Heart left ventricle (tissue), 16 donors: ENCODE data around the gene CLEC18A. TPM values are rescaled to one million over a fixed set of nuclear protein-coding genes. Genes with fewer than 3 reads are reported as not detected.
A peak's percentile ranks its signal among the peaks of the same experiment; 100 is the strongest.
"Not testable (repeated sequence)": the region's sequence is repeated elsewhere in the genome, so short reads cannot be mapped to it uniquely, and the experiment has no call there.

Source experiments
- ATAC-seq, 4 donors: fragments of 200-7000 bp; cut with Tn5 transposase; one replicate each; pipeline ENCODE4 v1.9.1; 2020 to 2022; ENCODE audit warnings: moderate library complexity in 4 of 4, mild to moderate bottlenecking in 3 of 4, moderate number of reproducible peaks in 1 of 4
- DNase-seq, 5 donors: peaks; one replicate each; pipeline ENCODE4 v3.0.0-alpha.2; 2020
- H3K27ac ChIP-seq, 12 donors: fragments of 200-600 bp; sonication (generic) in 4 of 12; one replicate each; pipeline versions ENCODE4 v1.5.0 to v1.8.0; 2016 to 2022; ENCODE audit warnings: mild to moderate bottlenecking in 2 of 12
- H3K27me3 ChIP-seq, 9 donors: fragments of 200-600 bp; sonication (generic) in 2 of 9; one replicate each; pipeline versions ENCODE4 v1.5.1 to v1.8.0; 2016 to 2022; ENCODE audit warnings: mild to moderate bottlenecking in 3 of 9
- H3K36me3 ChIP-seq, 9 donors: fragments of 200-600 bp; sonication (generic) in 2 of 9; one replicate each; pipeline versions ENCODE4 v1.5.0 to v1.8.0; 2018 to 2022; ENCODE audit warnings: mild to moderate bottlenecking in 2 of 9
- H3K4me1 ChIP-seq, 12 donors: fragments of 200-600 bp; sonication (generic) in 4 of 12; one replicate each; pipeline versions ENCODE4 v1.5.0 to v1.8.0; 2016 to 2022; ENCODE audit warnings: mild to moderate bottlenecking in 3 of 12
- H3K4me3 ChIP-seq, 12 donors: fragments of 200-600 bp; sonication (generic) in 4 of 12; one replicate each; pipeline versions ENCODE4 v1.5.0 to v1.8.0; 2017 to 2022; ENCODE audit warnings: mild to moderate bottlenecking in 9 of 12, moderate library complexity in 4 of 12
- H3K9me3 ChIP-seq, 12 donors: fragments of 200-600 bp; sonication (generic) in 4 of 12; one replicate each; pipeline versions ENCODE4 v1.5.0 to v1.8.0; 2016 to 2022; ENCODE audit warnings: mild to moderate bottlenecking in 1 of 12
- POLR2A ChIP-seq, 2 donors: fragments of 450-650 bp; IDR thresholded peaks; one replicate each; pipeline ENCODE4 v1.6.1; 2017; ENCODE audit warnings: antibody characterized with exemption in 2 of 2, mild to moderate bottlenecking in 2 of 2, moderate library complexity in 2 of 2
- WGBS, 4 donors: extraction: QIAGEN DNeasy Blood & Tissue Kit in 2 of 4; methylation state at CpG; one replicate each; pipeline versions ENCODE4 v1.1.5 to v1.1.7; 2013 to 2018; 5-methylcytosine and 5-hydroxymethylcytosine counted together
- intact Hi-C, 10 donors: fragments of 100-400 bp; cut with DNase I; formaldehyde crosslinking; loops; one replicate each; pipeline versions ENCODE4 v1.11.1 to v1.14.2; 2022
- long read RNA-seq, 3 donors: library from polyadenylated mRNA; unstranded; transcript quantifications; one replicate each; pipeline ENCODE4 v2.0.0, GENCODE V29; 2020 to 2021
- polyA plus RNA-seq, 2 donors: library from polyadenylated mRNA; stranded (reverse); fragments of 200-250 nt; gene quantifications; one replicate each; pipeline ENCODE4 v1.2.3, GENCODE V29; 2013
- total RNA-seq, 9 donors: library from RNA; depleted of rRNA in 2 of 9; stranded (reverse); fragments of >200 nt in 2 of 9; fragmentation: NEBNext Ultra II Directional in 3 of 9; extraction: Animal tissue kit (Norgen Biotek cat#: 25700) in 3 of 9; gene quantifications; one replicate each; pipeline versions ENCODE4 v1.1.0 to v1.2.4, GENCODE V29; 2016 to 2023
- TF ChIP-seq, protein P1 (sequence below), 12 donors: fragments of 200-600 bp; sonication (generic) in 4 of 12; IDR thresholded peaks; one replicate each; pipeline versions ENCODE4 v1.5.0 to v1.8.0; 2018 to 2022; ENCODE audit warnings: antibody characterized with exemption in 12 of 12, mild to moderate bottlenecking in 5 of 12
- donor health status: ischemic (EF 13 %, LVEDD 7.1; RV severe dilation, severe dysfunction).
- donor health status: healthy with polysubstance abuse.
- donor health status: DM: no; HTN: yes; CAD: no.
- donor health status: DM: no; HTN: no; CAD: no.
- donor health status: ischemic (EF 25% LVEDD 6.9; RV normal size, moderate dysfunction).
- donor health status: ischemic (EF 25% LVEDD 5.7; RV mildly dilated, moderate dysfunction).
- donor health status: healthy.
- donor health status: DM: yes; HTN: yes; CAD: no.
- donor health status: ischemic (EF 35%, LVEDD 5.7; RV mildly dilated, moderate dysfunction).
- donor health status: nonischemic (EF 11% LVEDD 7.7; RV severe dilation, severe dysfunction).
- donor health status: DM: yes; HTN: yes; CAD: no.
- donor health status: PGD.
- donor health status: ischemic (EF 29% LVEDD 5.4; RV normal size, mild dysfunction).
- donor health status: nonischemic (EF 23%, LVEDD 6.1; RV moderate dilation, normal function).

CLEC18A gene
- total RNA-seq, result 1 to 10 TPM in 1 of 9 donors, under 1 TPM in 3, not detected in 5; 0.09 to 1.1 (median 0.17) TPM
- under 1 TPM; 0.08 to 0.10 TPM for polyA plus RNA-seq
- long read RNA-seq, donor 1, result 0 reads
- long read RNA-seq, donor 2, partial matches to known transcripts, result 1 of 1 reads
- long read RNA-seq, donor 2, other reads (novel, unspliced or antisense), result 0 of 1 reads
- long read RNA-seq, donor 3, result 0 reads

DNA sequence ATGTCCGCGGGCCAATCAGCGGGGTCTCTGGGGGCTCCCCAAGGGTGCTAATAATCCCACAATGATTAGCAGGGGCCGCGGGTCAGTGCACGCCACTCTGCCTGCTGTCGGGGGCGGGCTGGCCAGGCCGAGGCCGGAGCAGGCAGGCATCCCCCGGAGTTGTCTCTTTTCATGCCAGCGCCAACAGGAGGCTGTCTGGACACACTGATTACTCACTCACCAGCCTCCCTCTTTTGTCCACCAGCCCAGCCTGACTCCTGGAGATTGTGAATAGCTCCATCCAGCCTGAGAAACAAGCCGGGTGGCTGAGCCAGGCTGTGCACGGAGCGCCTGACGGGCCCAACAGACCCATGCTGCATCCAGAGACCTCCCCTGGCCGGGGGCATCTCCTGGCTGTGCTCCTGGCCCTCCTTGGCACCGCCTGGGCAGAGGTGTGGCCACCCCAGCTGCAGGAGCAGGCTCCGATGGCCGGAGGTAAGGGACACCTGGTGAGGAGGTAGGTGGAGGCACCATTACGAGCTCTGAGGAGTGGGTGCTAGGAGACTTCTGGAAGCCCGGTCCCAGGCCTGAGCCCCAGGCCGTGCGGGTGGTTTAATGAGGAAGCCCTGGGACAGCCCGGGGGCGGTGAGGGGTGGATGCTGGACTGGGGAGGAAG is at the start of gene CLEC18A:
Gene CLEC18A, plus strand, starts transcription at position 318 of the 655 bp plus-strand sequence. Its CDS starts 33 bp downstream, at position 351.
- peak in 1 of 5 donors; percentile 10 for DNase-seq

DNA sequence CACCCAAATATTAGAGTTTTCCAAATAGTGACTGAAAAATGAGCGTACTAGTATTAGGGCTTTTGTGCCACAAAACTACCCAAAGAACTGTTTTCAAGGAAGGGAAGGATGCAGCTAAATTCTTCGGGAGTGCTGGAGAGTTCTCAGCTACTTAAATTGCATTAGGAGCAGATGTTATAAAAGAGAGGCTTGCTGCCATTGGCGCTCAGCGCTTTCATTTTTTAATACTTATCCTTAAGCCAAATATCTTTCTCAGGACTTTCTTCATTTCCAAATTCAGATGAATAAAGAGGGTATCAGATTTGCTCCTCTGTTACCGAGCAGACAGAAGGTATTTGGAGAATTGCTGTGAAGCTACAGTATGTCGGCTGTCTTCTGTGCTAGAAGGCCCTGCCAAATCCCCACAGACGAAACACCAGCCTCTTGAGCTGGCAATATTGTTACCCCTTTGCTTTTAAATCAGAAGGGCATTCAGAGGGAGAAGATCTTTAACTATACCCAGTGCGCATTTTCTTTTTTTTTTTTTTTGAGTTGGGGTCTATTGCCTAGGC is 47.2 kb upstream of the CLEC18A start:
- H3K9me3 ChIP-seq, result no peaks in the 10 kb centered on the region
- intact Hi-C loops, result no loop called here
- no peak overlapping the region for H3K27ac ChIP-seq
- TF ChIP-seq, protein P1, sequence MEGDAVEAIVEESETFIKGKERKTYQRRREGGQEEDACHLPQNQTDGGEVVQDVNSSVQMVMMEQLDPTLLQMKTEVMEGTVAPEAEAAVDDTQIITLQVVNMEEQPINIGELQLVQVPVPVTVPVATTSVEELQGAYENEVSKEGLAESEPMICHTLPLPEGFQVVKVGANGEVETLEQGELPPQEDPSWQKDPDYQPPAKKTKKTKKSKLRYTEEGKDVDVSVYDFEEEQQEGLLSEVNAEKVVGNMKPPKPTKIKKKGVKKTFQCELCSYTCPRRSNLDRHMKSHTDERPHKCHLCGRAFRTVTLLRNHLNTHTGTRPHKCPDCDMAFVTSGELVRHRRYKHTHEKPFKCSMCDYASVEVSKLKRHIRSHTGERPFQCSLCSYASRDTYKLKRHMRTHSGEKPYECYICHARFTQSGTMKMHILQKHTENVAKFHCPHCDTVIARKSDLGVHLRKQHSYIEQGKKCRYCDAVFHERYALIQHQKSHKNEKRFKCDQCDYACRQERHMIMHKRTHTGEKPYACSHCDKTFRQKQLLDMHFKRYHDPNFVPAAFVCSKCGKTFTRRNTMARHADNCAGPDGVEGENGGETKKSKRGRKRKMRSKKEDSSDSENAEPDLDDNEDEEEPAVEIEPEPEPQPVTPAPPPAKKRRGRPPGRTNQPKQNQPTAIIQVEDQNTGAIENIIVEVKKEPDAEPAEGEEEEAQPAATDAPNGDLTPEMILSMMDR (IDR thresholded peaks at IDR 0.05), result no peak
- TF ChIP-seq POLR2A (IDR thresholded peaks at IDR 0.05), result no peak
- peaks cover 0 to 25% (median 5%) of the 10 kb centered on the region in 9 donors for H3K36me3 ChIP-seq
- ATAC-seq (no peak), DNase-seq (no peak)
- H3K4me3 ChIP-seq, result no peak overlapping the region
- H3K4me1 ChIP-seq, result no peaks in the 10 kb centered on the region
- WGBS, 4 donors, result 93 to 95% (median 93%) methylated on average over 8 of the region's 8 CpGs
- H3K27me3 ChIP-seq, result no peaks in the 10 kb centered on the region

More for the DNA sequence above, at the start of gene CLEC18A:
- intact Hi-C loops, H3K9me3 ChIP-seq, H3K27ac ChIP-seq, H3K4me3 ChIP-seq, H3K36me3 ChIP-seq, H3K4me1 ChIP-seq, H3K27me3 ChIP-seq: not testable (repeated sequence)
- whole genome bisulfite sequencing, 4 donors, result 65 to 73% methylated on average over 9 to 12 of the region's 26 CpGs; no CpG with 5 or more reads in 2 of the 4 donors
- ATAC-seq, result peak; percentile 11 to 43 (median 27)

DNA sequence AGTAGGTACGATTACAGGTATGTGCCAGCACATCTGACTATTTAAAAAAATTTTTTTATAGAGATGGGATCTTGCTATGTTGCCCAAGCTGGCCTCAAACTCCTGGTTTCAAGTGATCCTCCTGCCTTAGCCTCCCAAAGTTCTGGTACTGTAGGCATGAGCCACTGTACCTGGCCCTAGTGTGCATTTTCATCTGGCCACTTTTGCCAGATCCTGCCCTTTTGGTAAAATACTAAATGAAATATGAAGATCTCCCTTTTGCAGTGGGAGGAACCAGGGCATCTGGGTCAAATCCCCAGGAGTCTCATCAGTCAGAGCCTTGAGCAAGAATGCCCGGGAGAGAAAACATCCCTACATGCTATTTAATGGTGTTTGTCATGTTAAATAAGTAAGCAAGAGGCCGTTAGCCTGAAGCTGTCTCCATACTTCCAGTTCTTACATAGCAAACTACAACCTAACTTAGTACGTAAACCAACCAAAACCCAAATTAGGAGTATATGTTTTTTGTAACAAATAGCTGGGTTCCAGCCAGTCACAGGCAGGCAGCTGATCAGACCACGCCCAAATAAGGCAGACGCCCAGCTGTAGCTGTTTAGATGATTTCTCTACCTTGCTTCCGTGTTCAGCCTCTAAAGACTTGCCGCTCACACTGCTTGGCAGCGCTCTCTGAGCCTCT is 46.5 kb upstream of the CLEC18A start:
- Histone ChIP-seq H3K27ac (no peak overlapping the region), H3K9me3 (no peaks in the 10 kb centered on the region), H3K27me3 (no peaks in the 10 kb centered on the region), H3K4me1 (no peaks in the 10 kb centered on the region), H3K4me3 (no peak overlapping the region), H3K36me3 (peaks cover 0 to 32% (median 8%) of the 10 kb centered on the region in 9 donors)
- TF ChIP-seq, protein P1 (IDR thresholded peaks at IDR 0.05), result no peak
- no peak for TF ChIP-seq POLR2A (IDR thresholded peaks at IDR 0.05)
- ATAC-seq (no peak), DNase-seq (no peak)
- 89 to 92% (median 91%) methylated on average over 9 of the region's 9 CpGs for WGBS, 4 donors
- intact Hi-C loops, result loop anchor here in 1 of 10 donors (5.0 kb wide), 1 partner anchor 32 kb away; no protein-coding TSS in a partner anchor

DNA sequence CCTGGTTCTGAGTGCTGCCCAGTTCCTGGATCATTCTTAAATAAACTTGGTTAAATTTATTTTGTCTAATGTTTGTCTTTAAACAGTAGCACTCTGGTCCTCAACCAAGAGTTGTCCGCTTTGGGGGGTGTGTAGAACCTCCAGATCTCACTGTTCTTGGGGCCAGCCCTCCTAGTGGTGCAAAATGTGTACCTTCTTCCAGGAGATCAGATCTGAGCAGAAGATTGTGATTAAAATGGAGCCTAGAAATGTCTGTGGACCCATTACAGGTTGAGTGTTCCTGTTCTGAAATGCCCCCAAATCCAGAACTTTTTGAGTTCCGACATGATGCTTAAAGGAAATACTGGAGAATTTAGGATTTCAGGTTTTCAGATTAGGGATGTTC is 46.0 kb upstream of the CLEC18A start:
- H3K36me3 ChIP-seq, result peaks cover 0 to 37% (median 9%) of the 10 kb centered on the region in 9 donors
- DNase-seq (no peak), ATAC-seq (no peak)
- no peak overlapping the region for H3K27ac ChIP-seq
- H3K27me3 ChIP-seq, result no peaks in the 10 kb centered on the region
- 72 to 75% (median 74%) methylated on average over 2 of the region's 2 CpGs for WGBS, 4 donors
- no peak overlapping the region for H3K4me3 ChIP-seq
- no peaks in the 10 kb centered on the region for H3K4me1 ChIP-seq
- no peak for TF ChIP-seq POLR2A (IDR thresholded peaks at IDR 0.05)
- TF ChIP-seq, protein P1 (IDR thresholded peaks at IDR 0.05), result no peak
- intact Hi-C loops, result loop anchor here in 1 of 10 donors (5.0 kb wide), 1 partner anchor 33 kb away; no protein-coding TSS in a partner anchor
- no peaks in the 10 kb centered on the region for H3K9me3 ChIP-seq
